HTR-8/SVneo (cell line): ENCODE data around the gene RCOR1.
A peak's percentile ranks its signal among the peaks of the same experiment; 100 is the strongest.
"Not testable (repeated sequence)": the region's sequence is repeated elsewhere in the genome, so short reads cannot be mapped to it uniquely, and the experiment has no call there.

Experiments
- DNase-seq: peaks from one replicate; pipeline ENCODE4 v3.0.0; 2011; ENCODE audit warnings: low spot score, mixed read lengths; ENCODE audit not compliant: insufficient read length
- FAIRE-seq: peaks from 2 replicates; lab custom pipeline; 2011; peaks lifted over from hg19 to GRCh38; lab: Jason Lieb, UNC

Gene RCOR1

GRCh38 chr14:102624666-102625065, 32.2 kb downstream of the RCOR1 start:
- DNase-seq (no peak), FAIRE-seq (no peak)

DNA sequence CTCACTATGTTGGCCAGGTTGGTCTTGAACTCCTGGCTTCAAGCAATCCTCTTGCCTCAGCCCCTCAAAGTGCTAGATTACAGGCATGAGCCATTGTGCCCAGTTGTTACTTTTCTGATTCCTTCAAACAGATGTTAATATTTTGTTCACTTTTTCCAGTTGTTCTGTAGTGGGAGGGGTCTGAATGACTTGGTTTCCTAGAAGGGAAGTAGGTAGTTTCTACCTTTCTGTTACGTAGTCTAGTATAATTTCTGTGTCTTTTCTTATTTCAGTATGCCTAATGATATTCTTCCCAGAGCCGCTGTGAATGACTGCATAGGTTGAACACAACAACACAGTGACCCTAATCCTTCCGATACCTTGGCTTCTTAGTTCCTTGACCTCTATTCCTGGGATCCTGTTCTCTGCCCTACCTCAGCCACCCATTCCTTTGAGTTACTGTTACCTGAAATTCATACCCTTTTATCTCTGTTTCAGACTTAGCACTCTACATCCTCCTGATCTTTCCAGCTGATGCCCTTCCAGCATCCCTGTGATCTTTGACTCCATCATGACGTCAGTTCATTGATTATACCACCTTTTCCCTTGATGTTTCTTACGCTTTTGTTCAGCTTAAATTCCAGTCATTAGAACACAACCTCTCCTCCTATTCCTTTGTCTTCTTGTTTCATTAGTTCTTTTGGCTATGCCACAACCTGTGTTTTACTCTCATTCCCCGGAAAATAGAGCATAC, 33.3 kb downstream of the RCOR1 start:
- DNase-seq = no peak
- no peak for FAIRE-seq

DNA sequence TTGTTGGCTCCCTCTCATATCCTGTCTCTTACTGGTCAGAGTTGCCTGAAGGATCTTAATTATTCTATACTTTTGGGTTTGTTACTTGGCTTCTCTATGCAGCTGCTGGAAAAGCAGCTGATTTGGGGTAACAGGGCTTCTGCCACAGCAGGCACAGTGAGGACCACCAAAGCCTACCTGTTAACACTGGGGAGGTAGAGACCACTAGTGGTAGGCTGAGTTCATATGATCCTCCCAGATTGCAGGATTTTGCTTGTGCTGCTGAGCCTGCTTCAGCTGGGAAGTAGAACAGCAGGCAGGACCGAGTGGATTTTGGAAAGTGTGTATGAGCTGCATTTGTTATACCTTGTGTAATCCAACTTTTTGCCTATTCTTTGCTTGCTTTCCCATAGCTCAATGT, 34.1 kb downstream of the RCOR1 start:
- no peak for FAIRE-seq
- DNase-seq = no peak

DNA sequence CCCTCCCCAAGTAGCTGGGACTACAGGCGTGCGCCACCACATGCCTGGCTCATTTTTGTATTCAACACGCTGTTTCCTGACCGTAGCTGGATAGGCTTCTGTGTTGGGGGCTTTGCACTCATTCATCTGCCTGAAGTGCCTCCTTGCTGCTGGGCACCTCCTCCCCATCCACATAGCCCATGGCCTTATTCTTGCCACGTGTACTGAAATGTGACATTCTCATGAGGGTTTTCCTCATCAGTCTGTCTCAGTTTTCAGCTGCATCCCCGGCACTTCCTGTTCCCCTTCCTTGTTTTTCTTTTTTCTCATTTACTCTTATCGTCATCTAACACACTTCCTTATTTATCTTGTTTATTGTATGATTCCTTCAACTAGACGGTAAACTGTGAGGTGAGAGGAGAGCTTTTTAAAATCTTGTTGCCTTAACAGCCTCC, 36.6 kb downstream of the RCOR1 start:
- DNase-seq (no peak), FAIRE-seq (no peak)

DNA sequence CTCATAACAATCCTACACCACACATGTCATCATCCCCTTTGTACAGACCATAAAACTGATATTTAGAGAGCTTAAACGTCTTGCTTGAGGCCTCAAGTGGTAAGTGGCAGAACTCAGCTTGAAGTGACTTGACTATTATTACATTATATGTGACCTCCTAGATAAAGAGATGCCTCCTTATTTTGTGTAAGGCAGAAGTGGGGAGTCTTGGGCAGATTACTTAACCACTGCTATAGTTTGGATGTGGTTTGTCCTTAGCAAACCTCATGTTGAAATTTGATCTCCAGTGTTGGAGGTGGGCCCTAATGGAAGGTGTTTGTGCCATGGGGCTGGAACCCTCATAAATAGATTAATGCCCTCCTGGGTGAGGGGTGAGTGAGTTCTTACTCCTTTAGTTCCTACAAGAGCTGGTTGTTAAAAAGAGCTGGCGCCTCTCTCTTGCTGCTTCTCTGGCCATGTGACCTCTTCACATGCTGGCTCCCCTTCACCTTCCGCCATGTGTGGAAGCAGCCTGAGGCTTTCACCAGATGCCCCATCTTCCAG, 37.4 kb downstream of the RCOR1 start:
- FAIRE-seq (no peak), DNase-seq (no peak)

DNA sequence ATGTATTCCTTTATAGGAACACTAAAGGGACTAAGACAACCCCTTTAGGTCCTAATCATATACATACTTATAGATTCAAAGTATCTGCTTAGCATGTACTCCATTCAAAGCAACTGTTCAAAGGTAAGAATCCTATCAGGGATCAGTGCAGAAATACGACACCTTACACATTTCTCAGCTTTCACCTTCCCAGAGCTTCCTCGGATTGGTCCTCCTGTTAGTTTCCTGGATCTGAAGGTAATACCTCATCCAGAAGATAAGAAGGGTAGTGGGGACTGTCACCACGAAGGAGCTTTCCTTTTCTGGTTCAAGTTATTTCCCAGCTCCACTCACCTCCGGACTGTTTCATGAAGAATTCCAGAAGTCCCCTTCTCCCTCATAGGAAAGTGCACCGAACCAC, 38.0 kb downstream of the RCOR1 start:
- DNase-seq (no peak), FAIRE-seq (no peak)

DNA sequence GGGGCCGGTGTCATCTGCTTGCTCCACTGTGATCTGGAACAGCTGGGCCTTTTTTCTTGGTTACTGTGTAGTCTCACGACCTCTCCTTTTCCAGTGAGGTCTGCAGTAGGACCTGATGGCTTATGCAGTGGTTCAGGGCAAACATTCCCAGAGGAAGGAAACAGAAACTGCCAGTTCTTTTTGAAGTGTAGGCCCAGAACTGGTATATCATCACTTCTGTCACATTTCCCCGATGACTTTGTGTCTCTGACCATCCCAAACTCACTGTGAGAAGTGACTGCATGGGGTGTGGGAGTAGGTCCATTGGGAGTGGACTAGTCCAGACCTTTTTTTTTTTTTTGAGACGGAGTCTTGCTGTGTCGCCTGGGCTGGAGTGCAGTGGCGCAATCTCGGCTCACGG, 38.4 kb downstream of the RCOR1 start:
- no peak for FAIRE-seq
- DNase-seq = no peak

DNA sequence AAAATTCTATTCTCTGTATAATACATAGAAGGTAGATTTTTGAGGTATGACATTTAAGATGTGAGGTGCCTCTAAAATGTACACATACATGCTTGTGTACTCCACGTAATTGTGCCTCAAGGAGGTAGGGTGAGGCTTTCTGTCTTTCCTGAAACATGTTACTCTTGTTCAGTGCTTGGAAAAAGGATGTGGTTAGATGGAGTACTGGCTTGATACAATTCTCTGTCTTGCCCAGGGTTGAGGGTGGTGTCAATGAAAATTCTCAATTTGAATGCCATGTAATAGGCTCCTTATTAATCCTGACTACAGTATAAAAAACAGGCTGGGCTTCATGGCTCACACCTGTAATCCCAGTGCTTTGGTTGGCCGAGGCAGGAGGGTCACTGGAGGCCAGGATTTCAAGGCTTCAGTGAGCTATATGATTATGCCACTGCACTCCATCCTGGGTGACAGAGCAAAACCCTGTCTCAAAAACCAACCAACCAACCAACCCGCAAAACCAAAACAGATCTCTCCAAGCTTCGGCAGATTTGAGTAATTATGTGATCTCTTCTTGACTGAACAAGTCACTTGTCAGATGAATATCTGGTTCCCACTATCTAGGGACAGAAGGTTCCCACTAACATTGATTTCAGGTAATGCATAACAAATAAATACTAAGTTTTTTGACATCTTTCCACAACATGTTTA, 41.6 kb downstream of the RCOR1 start:
- no peak for DNase-seq
- FAIRE-seq = no peak

GRCh38 chr14:102639611-102640010, 47.2 kb downstream of the RCOR1 start:
- DNase-seq, FAIRE-seq: not testable (repeated sequence)

- FAIRE-seq (no peak), DNase-seq (no peak)
Observed at GRCh38 chr14:102644523-102644922, 52.1 kb downstream of the RCOR1 start.

DNA sequence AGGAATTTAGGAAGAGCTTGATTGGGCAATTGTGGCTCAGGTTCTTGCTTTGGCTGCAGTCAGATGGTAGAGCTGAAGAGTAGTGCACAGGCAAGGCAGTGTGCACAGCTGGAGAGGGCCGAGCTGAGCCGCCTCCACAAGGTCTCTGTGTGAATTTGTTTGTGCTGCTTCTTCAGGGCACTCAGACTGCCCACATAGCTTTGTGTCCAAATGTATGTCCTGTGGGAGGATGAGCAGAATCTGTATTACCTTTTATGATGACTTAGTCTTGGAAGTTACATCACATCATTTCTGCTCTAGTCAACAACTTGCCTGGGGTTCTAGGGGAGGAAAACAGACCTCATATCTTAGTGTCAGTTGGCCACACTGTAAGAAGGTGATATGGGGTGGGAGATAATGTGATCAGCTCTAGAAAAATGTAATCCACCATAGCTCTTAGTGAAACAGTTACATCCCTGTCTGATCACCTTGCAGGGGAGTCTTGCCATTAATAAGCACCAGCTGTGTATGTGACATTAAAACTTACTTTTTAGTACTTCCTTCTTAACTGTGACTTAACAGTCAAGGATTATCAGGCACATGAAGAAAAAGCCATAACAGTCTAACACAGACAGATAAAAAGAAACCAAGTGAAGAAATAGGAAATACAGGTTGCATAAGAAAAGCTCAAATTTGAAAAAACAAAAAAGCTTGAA, 53.4 kb downstream of the RCOR1 start:
- FAIRE-seq (no peak), DNase-seq (no peak)

DNA sequence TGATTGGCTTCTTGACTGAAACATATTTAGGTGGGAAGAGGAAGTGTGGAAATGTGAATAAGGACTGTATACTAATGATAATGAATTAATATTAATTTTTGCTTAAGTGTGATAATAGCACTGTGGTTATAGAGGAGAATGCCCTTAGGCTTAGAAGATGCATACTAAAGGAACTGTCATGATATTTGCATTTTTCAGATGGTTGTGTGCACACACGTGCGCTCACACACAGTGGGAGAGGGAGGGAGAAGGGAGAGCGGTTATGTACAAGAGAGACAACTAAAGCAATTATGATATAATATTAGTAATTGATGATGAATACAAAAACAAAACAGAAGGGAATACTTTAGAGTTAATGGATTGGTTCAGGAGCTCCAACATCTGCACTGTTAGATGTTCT, 54.2 kb downstream of the RCOR1 start:
- DNase-seq (no peak), FAIRE-seq (no peak)

DNA sequence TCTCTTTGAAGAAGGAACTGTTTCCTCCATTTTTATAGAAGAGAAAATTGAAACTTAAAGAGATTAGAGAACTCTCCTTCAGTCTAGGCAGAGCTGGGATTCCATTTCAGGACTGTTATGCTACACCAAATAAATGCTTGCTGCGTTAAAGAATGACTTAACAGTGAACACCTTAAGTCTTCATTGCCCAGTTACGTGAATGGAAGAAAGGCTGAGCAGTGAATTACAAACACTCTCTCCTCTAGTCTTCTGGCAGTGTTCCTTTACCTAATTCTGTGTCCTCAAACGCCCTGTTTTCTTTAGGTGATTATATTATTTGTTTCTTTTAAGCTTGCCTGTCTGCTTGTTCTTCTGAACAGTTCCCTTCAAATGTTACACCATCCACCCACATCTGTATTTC, 59.7 kb downstream of the RCOR1 start:
- DNase-seq = no peak
- no peak for FAIRE-seq

GRCh38 chr14:102654298-102654697, 61.8 kb downstream of the RCOR1 start:
- DNase-seq (no peak), FAIRE-seq (no peak)

DNA sequence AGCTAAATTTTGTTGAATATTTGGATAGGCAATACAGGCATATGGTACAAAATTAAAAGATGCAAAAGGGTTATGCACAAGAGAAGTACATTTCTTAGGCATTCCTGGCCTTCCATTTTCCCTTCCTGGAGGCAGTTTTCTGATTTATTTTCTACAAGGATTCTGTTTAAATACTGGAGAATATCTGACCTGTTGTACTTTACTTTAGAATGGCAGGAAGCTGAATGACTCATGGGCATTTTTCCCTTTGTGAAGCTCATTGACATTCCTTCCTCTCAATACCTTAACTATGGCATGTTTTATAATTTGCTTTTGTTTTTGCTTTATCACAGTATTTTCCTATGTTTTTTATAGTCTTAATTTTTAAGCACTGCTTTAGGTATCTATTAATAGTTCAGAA, 62.7 kb downstream of the RCOR1 start:
- FAIRE-seq = no peak

DNA sequence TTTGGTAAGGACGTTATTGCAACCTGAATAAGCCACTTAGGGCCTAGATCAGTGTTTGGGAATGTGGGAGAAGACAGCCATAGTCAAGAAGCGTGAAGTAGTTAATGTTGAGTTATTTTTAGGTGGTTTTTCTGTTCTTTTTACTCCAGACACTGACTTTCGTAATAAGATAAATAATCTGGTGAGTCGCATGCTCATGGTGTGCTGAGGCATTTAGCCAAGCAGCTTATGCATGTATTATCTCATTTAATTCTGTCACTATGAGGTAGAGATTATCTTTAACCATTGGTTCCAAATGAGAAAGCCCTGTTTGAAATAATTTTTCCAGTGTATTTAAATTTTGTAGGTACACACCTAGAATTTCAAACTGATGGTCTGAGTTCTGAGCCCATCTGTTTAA, 67.3 kb downstream of the RCOR1 start:
- DNase-seq = no peak
- FAIRE-seq = no peak

More for the DNA sequence above, 62.7 kb downstream of the RCOR1 start:
- peak; percentile 52 for DNase-seq

DNA sequence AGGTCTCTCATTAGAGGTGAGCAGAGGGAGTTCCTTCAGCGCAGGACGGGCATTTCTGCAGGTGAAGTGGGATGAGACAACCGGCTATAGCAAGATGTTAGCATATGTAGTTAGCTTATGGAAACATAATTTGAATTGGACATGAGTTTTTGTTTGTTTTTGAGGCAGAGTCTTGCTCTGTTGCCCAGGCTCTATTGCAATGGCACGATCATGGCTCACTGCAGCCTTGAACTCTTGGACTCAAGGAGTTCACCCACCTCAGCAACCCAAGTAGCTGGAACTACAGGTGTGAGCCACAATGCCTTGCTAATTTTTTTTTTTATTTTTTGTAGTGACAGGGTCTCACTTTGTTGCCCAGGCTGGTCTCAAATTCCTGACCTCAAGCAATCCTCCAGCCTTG, 69.2 kb downstream of the RCOR1 start:
- no peak for FAIRE-seq

GRCh38 chr14:102662636-102663430, 70.4 kb downstream of the RCOR1 start:
- no peak for FAIRE-seq
- no peak for DNase-seq

More for the DNA sequence above, 69.2 kb downstream of the RCOR1 start:
- no peak for DNase-seq

GRCh38 chr14:102663440-102663839, 71.0 kb downstream of the RCOR1 start:
- FAIRE-seq = no peak

GRCh38 chr14:102665621-102666020, 73.2 kb downstream of the RCOR1 start:
- no peak for DNase-seq
- FAIRE-seq = no peak

More at GRCh38 chr14:102663440-102663839, 71.0 kb downstream of the RCOR1 start:
- DNase-seq = no peak
